ENCODE measurements around the gene LYST.

LYST gene

GRCh38 chr1:235775246-235775860, 91.4 kb downstream of the LYST start:
- ChIA-PET POLR2A (no interaction called here), CTCF (no interaction called here)
- DNase-seq (ENCODE audit: extremely low spot score) = no peak
- no peak for TF ChIP-seq CTCF (IDR thresholded peaks at IDR 0.05; ENCODE audit: control extremely low read depth, extremely low read depth, low read depth, missing control alignments)

- peak; percentile 44 for DNase-seq (ENCODE audit: extremely low spot score)
- CTCF ChIA-PET = interaction anchor here (1.2 kb wide), 1 partner anchor 16 kb away, joined by 4 read pairs; no protein-coding TSS in a partner anchor
- POLR2A ChIA-PET = no interaction called here
- TF ChIP-seq CTCF (IDR thresholded peaks at IDR 0.05; ENCODE audit: control extremely low read depth, extremely low read depth, low read depth, missing control alignments) = no peak
Measured at GRCh38 chr1:235767795-235768194, 98.9 kb downstream of the LYST start.

- POLR2A ChIA-PET = no interaction called here
- no peak for DNase-seq (ENCODE audit: extremely low spot score)
- no peak for TF ChIP-seq CTCF (IDR thresholded peaks at IDR 0.05; ENCODE audit: control extremely low read depth, extremely low read depth, low read depth, missing control alignments)
- CTCF ChIA-PET = interaction anchor here (1.0 kb wide), 1 partner anchor 17 kb away, joined by 3 read pairs; no protein-coding TSS in a partner anchor
Measured at GRCh38 chr1:235766794-235767285, 99.9 kb downstream of the LYST start.

- no peak for TF ChIP-seq CTCF (IDR thresholded peaks at IDR 0.05; ENCODE audit: control extremely low read depth, extremely low read depth, low read depth, missing control alignments)
- POLR2A ChIA-PET = no interaction called here
- CTCF ChIA-PET = interaction anchor here (1.1 kb wide), 1 partner anchor 20 kb away, joined by 3 read pairs; no protein-coding TSS in a partner anchor
- DNase-seq (ENCODE audit: extremely low spot score) = peak; percentile 38
Measured at GRCh38 chr1:235763962-235764361, 102.7 kb downstream of the LYST start.

- CTCF ChIA-PET = interaction anchor here (1.4 to 1.5 kb wide), 2 partner anchors 24 to 245 kb away, joined by 3 to 4 read pairs; no protein-coding TSS in a partner anchor
- no peak for DNase-seq (ENCODE audit: extremely low spot score)
- POLR2A ChIA-PET = no interaction called here
- no peak for TF ChIP-seq CTCF (IDR thresholded peaks at IDR 0.05; ENCODE audit: control extremely low read depth, extremely low read depth, low read depth, missing control alignments)
Measured at GRCh38 chr1:235759336-235759735, 107.4 kb downstream of the LYST start.

GRCh38 chr1:235758931-235759330, 107.8 kb downstream of the LYST start:
- DNase-seq (ENCODE audit: extremely low spot score) = no peak
- ChIA-PET CTCF (interaction anchor here (1.4 to 1.7 kb wide), 3 partner anchors 10 to 245 kb away, joined by 3 to 7 read pairs (median 4); no protein-coding TSS in a partner anchor), POLR2A (no interaction called here)
- TF ChIP-seq CTCF (IDR thresholded peaks at IDR 0.05; ENCODE audit: control extremely low read depth, extremely low read depth, low read depth, missing control alignments) = no peak

Data from GM10248 (cell line).